Activated CD4-positive, alpha-beta T cell treated with anti-CD3 and anti-CD28 coated beads for 1 hour (primary cell): ENCODE results near the gene CASTOR1.
A peak's percentile ranks its signal among the peaks of the same experiment; 100 is the strongest.

ENCODE experiments used
- DNase-seq: peaks from one replicate; pipeline ENCODE4 v3.0.0-alpha.2; 2020

CASTOR1 gene

GRCh38 chr22:30262917-30263741 lies 26.2 kb downstream of the CASTOR1 start:
- peak; percentile 62 for DNase-seq

- no peak for DNase-seq
These were observed 27.2 kb downstream of the CASTOR1 start for GRCh38 chr22:30262112-30262511.

- no peak for DNase-seq
These were observed 28.2 kb downstream of the CASTOR1 start for GRCh38 chr22:30261134-30261533.

DNA sequence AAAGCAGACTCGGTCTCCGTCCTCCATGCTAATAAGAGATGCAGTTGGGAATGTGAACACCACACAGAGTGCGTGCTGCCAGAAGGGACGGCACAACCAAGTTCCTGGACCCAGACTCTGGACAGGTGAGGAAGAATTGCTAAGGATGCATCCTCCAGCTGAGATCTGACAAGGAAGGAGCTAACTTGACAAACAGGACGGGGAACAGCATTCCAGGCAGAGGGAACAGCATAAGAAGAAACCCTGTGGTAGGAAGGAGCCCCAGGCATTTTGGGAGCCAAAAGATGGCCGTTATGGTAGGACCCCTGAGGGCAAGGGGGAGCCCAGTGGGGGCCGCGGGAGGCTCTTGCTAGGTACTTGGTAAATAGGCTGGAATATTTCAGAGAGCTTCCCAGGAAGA lies 28.6 kb downstream of the CASTOR1 start:
- DNase-seq = no peak

DNA sequence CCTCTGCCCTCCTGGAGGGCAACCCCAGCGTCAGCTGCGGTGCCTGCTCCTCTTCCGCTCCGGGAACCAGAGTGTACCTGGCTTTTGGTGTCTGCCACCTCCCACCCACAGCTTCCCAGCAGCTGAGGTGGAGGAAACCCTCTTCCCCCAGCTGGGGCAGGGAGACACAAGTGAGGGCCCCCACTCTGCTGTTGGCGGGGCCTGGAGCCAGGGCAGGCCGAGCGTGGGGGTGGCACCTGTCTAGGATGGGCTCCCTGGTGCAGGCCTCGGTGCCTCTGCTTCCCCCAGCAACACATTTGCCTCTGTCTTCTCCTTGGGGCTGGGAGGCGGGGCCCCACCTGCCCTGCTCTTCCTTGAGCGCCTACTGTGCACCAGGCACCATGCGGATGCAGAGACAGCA lies 29.0 kb downstream of the CASTOR1 start:
- DNase-seq = no peak

GRCh38 chr22:30254314-30254713 lies 35.0 kb downstream of the CASTOR1 start:
- DNase-seq = no peak

DNA sequence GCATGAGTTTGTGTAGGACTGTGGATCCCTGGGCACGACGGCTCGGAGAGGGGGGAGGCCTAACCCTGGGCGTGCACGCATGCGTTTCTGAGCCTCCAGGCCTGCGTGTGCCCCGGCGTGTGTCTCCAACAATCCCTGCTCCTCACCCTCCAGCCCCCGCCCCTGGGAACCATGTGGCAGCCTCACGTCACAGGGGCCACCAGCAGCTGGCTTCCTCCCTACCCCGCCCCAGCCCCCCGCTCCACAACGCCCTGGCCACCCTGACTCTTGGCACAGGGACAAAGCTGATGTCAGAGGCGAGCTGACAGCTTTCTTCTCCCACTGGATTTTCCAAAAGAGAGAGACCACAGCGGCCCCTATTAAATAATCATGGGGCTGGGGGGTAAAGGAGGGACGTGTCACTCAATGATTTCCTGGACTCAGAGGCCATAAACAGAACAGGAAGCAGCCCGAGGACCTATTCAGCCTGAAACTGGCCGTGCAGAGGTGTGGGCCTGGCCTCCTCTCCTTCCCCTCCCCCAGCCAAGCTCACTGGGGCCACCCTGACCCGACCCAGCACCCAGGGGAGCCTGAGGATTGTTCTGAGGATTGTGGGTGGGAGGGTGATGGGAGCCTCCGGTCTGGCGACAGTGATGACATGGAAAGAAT lies 36.0 kb downstream of the CASTOR1 start:
- DNase-seq = no peak

DNA sequence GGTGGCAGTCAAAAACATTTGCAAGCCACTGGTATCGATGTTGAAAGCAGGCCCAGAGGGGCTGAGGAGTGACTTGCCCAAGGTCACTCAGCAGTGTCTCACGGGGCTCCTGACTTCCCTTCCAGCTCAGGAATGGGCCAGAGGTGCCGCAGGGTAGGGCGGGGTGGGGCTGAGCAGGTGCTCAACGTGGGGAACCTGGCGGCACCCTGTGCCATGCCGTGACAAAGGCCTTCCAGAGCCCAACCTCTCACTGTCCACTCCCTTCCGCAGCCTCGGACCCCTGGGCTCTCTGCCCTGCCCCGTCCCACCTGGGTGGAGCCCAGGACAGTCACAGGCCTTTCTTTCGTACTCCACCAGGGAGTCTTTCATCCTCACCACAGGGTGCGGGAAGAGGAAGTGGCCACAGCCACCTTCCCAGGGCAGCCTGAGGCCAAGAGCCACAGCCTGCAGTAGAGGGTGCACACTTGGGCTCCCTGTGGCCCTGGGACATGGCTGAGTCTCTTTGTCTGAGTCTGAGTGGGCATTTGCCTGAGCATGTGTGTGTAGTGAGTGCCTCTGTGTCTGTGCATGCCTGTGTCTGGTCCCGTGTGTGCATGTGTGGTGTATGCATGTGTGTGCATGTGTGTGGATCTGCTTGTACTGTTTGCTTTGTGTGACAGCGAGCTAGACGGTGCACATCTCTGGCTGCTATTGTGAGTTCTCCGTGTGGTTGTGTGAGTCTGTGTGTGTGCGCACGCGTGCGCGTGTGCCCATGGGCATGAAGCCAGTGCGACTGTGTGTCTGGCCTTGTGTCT lies 36.7 kb downstream of the CASTOR1 start:
- DNase-seq = no peak

GRCh38 chr22:30251711-30252110 lies 37.6 kb downstream of the CASTOR1 start:
- no peak for DNase-seq

- no peak for DNase-seq
These were observed 38.5 kb downstream of the CASTOR1 start for GRCh38 chr22:30250661-30251267.

DNA sequence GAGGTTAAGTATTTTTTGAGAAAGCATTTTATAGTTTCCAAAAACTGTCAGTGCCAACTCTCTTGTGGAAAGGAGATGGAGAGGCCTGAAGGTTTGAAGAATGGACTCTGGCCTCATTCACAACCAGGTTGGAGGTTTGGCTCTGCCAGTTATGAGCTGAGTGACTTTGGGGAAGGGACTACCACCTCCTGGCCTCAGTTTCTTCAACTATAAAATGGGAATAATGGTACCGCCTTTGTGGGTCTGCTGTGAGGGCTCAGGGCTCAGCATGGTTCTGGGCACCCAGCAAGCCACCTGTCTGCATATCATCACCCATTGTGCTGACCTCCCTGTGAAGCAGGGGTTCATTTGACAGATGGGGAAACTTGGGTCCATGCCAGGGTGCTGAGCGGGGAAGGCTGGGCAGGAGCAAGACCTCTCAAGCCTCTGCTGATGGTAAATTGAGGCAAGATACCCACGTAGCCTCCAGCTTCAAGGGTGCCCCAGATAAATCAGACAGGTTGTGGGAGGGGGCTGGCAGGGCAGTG lies 39.2 kb downstream of the CASTOR1 start:
- no peak for DNase-seq

GRCh38 chr22:30249049-30250038 lies 40.0 kb downstream of the CASTOR1 start:
- DNase-seq = no peak

DNA sequence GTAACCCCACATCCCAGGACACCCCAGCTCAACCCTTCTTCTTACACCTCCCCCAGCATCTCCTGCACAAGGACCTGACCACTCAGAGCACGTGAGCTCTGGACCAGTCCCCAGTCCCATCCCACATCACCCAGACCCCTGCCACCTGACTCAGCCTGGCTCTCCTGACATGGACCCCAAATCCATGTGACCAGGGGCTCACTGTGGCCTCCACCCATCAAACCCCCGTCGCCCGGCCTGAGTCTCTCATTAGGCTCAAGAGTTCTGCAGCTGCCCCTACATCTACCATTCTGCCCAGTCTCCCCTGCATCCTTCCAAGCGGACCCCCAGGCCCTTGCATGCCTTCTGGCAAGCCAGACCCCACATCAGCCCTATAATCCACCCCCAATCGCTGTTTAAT lies 40.8 kb downstream of the CASTOR1 start:
- no peak for DNase-seq

GRCh38 chr22:30247974-30248373 lies 41.3 kb downstream of the CASTOR1 start:
- DNase-seq = no peak

- no peak for DNase-seq
These were observed 41.7 kb downstream of the CASTOR1 start for GRCh38 chr22:30247561-30247960.

- DNase-seq = no peak
These were observed 42.4 kb downstream of the CASTOR1 start for GRCh38 chr22:30246814-30247376.

- DNase-seq = peak; percentile 35
These were observed 43.1 kb downstream of the CASTOR1 start, which contains the start of gene LIF for GRCh38 chr22:30245985-30246813. LIF (minus strand) TSS chr22:30246759; CDS start chr22:30246695, 64 bp downstream.

DNA sequence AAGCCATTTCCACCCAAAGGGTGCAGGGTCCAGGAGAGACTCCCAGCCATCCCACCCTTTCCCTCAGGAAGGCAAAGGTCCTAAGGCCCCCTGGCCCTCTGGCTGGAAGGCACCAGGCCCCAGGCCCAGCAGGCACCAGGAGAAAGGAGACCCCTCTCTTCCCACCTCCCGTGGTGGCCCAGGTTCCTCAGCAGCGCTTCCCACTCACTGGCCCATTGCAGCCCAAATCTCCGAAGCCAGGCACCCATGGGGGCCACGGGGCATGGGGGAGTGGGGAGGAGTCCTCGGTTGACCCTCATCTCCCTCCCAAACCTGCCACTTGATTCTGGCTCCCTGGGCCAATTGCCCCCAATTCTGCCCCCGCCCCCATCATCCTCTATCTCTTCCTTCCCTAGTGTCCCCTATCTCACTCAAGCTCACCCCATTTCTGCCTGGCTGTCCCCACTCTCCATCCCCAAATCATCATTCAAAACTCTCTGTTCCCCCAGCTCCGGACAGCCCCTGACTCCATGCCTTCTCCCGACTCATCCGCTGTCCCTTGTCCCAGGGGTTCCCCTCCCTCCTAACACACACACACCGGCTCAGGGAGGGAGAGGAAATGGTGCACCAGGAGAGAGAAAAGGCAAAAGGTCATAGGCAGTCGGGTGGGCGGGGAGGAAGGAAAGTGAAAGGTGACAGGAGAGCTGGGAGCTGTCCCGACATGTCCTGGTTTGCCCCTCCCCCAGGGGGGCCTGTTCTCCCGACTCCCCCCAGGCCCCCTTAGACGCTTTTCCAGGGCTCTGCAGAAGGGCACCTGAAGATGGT lies 43.9 kb downstream of the CASTOR1 start:
- DNase-seq = no peak

DNA sequence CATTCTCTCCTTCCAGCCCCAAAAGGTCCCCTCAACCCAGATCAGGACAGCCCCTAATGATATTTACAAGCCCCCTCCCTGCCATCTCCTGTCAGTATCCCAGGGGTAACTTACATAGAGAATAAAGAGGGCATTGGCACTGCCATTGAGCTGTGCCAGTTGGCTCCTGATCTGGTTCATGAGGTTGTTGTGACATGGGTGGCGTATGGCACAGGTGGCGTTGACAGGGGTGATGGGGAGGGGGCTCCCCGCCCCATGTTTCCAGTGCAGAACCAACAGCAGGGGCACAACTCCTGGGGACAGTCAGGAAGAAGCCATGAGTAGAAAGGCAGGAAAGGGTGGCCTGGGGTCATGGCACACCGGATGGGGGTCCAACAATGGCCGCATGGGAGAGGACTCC lies 44.7 kb downstream of the CASTOR1 start:
- no peak for DNase-seq
